HG03025 (cell line): ENCODE measurements around the gene OR7A5.
"Not testable (repeated sequence)": the region's sequence is repeated elsewhere in the genome, so short reads cannot be mapped to it uniquely, and the experiment has no call there.

Source experiments
- ATAC-seq: cut with Tn5 transposase; IDR thresholded peaks from one replicate; pipeline ENCODE4 v1.9.1; 2021; ENCODE audit warnings: mild to moderate bottlenecking, moderate library complexity; ENCODE audit not compliant: unreplicated experiment, low FRiP score

The OR7A5 gene

GRCh38 chr19:14785102-14785793 is 49.7 kb downstream of the OR7A5 start:
- ATAC-seq: not testable (repeated sequence)

DNA sequence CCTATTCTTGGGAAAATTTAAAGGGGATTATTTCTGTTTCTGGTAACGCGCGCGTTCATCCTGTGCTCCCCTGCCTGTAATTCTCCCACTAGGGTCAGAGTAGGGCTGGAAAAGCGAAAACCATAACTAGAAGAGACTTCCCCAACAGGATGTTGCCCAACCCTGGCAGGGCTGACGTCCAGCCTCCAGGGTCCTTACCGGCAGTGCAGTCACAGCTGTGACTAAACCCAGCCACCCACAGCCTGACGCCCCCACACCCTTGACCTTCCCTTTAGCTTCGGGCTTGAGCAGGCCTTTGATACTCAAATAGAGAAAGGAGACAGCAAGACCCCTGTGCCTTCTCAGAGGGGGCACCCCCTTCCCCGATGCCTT is 50.3 kb downstream of the OR7A5 start:
- not testable (repeated sequence) for ATAC-seq

GRCh38 chr19:14783410-14783998 is 51.5 kb downstream of the OR7A5 start:
- not testable (repeated sequence) for ATAC-seq

- no peak for ATAC-seq
Observed at GRCh38 chr19:14782626-14783409, 52.2 kb downstream of the OR7A5 start.

- not testable (repeated sequence) for ATAC-seq
Observed at GRCh38 chr19:14781713-14782536, 53.1 kb downstream of the OR7A5 start.

- not testable (repeated sequence) for ATAC-seq
Observed at GRCh38 chr19:14780622-14781225, 54.3 kb downstream of the OR7A5 start.

DNA sequence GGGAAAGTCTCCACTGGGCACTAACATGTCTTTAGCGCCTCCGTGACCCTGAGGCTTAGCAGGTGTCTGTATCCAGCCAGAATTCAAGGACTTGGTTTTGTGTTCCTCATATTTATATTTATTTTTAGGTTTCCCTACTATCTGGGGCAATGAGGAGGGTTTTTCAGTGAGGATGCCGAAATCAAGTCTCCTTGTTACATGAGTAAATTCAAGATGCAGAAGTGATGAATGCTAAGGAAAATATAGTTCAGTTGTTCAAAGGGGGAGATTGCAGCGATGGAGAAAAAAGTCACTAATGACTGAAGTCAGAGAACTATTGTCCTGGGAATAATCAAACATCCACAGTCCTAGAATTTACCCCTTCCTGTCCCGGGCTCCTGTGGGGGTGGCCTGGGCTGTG is 55.8 kb downstream of the OR7A5 start:
- no peak for ATAC-seq

GRCh38 chr19:14778110-14778845 is 56.7 kb downstream of the OR7A5 start, which contains the start of gene ADGRE2:
ADGRE2 (minus strand) TSS chr19:14778560; CDS start chr19:14776756, 1,804 bp downstream.
- not testable (repeated sequence) for ATAC-seq

DNA sequence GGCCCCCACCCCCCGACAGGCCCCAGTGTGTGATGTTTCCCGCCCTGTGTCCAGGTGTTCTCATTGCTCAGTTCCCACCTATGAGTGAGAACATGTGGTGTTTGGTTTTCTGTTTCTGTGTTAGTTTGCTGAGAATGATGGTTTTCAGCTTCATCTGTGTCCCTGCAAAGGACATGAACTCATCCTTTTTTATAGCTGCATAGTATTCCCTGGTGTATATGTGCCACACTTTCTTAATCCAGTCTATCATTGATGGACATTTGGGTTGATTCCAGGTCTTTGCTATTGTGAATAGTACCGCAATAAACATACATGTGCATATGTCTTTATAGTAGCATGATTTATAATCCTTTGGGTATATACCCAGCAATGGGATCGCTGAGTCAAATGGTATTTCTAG is 57.3 kb downstream of the OR7A5 start:
- ATAC-seq: not testable (repeated sequence)
